Heart right ventricle (tissue), 16 donors: ENCODE measurements around the gene GLIPR2. TPM values are rescaled to one million over a fixed set of nuclear protein-coding genes. Genes with fewer than 3 reads are reported as not detected.
A peak's percentile ranks its signal among the peaks of the same experiment; 100 is the strongest.

Experiments
- ATAC-seq, 8 donors: fragments of 200-7000 bp; cut with Tn5 transposase; one replicate each; pipeline ENCODE4 v1.9.1; 2020; ENCODE audit warnings: mild to moderate bottlenecking in 8 of 8, moderate library complexity in 8 of 8, moderate number of reproducible peaks in 1 of 8
- DNase-seq, 2 donors: peaks; one replicate each; pipeline ENCODE4 v3.0.0-alpha.2; 2020
- H3K27ac ChIP-seq, 10 donors: fragments of 200-600 bp; sonication (generic) in 2 of 10; one replicate each; pipeline versions ENCODE4 v1.5.0 to v1.8.0; 2020 to 2022; ENCODE audit warnings: mild to moderate bottlenecking in 3 of 10
- H3K27me3 ChIP-seq, 7 donors: fragments of 200-600 bp; one replicate each; pipeline ENCODE4 v1.8.0; 2021 to 2022; ENCODE audit warnings: mild to moderate bottlenecking in 2 of 7
- H3K36me3 ChIP-seq, 9 donors: fragments of 200-600 bp; sonication (generic) in 1 of 9; one replicate each; pipeline versions ENCODE4 v1.5.0 to v1.8.0; 2020 to 2022; ENCODE audit warnings: mild to moderate bottlenecking in 2 of 9
- H3K4me1 ChIP-seq, 9 donors: fragments of 200-600 bp; sonication (generic) in 1 of 9; one replicate each; pipeline versions ENCODE4 v1.5.0 to v1.8.0; 2020 to 2022; ENCODE audit warnings: mild to moderate bottlenecking in 4 of 9
- H3K4me3 ChIP-seq, 10 donors: fragments of 200-600 bp; sonication (generic) in 2 of 10; one replicate each; pipeline versions ENCODE4 v1.5.0 to v1.8.0; 2020 to 2022; ENCODE audit warnings: mild to moderate bottlenecking in 7 of 10, moderate library complexity in 2 of 10
- H3K9me3 ChIP-seq, 11 donors: fragments of 200-600 bp in 10 of 11; sonication (generic) in 2 of 11; one replicate each; pipeline versions ENCODE4 v1.5.0 to v1.8.0; 2013 to 2022; ENCODE audit warnings: mild to moderate bottlenecking in 2 of 11, control low read depth in 1 of 11, moderate library complexity in 1 of 11
- WGBS, 2 donors: extraction: QIAGEN DNeasy Blood & Tissue Kit; methylation state at CpG; one replicate each; pipeline ENCODE4 v1.1.7; 2013; ENCODE audit warnings: inconsistent platforms in 1 of 2; 5-methylcytosine and 5-hydroxymethylcytosine counted together
- intact Hi-C, 10 donors: fragments of 100-400 bp; cut with DNase I; formaldehyde crosslinking; loops; one replicate each; pipeline versions ENCODE4 v1.11.1 to v1.14.2; 2022
- polyA plus RNA-seq, 2 donors: library from polyadenylated mRNA; stranded (reverse); fragments of 200-250 nt; gene quantifications; one replicate each; pipeline ENCODE4 v1.2.3, GENCODE V29; 2013
- total RNA-seq, 10 donors: library from RNA; stranded (reverse); fragmentation: NEBNext Ultra II Directional in 3 of 10; extraction: Animal tissue kit (Norgen Biotek cat#: 25700) in 3 of 10; gene quantifications; one replicate each; pipeline versions ENCODE4 v1.2.1 to v1.2.4, GENCODE V29; 2021 to 2023
- TF ChIP-seq, protein P1 (sequence below), 9 donors: fragments of 200-600 bp; sonication (generic) in 2 of 9; IDR thresholded peaks; one replicate each; pipeline versions ENCODE4 v1.5.0 to v1.8.0; 2021 to 2022; ENCODE audit warnings: antibody characterized with exemption in 9 of 9, mild to moderate bottlenecking in 5 of 9, moderate library complexity in 1 of 9
- donor health status: Arrhythmogenic right ventricular cardiomyopathy.
- donor health status: ischemic (EF 13 %, LVEDD 7.1; RV severe dilation, severe dysfunction).
- donor health status: healthy with polysubstance abuse.
- donor health status: DM: no; HTN: yes; CAD: no.
- donor health status: DM: no; HTN: no; CAD: no.
- donor health status: ischemic (EF 25% LVEDD 6.9; RV normal size, moderate dysfunction).
- donor health status: ischemic (EF 25% LVEDD 5.7; RV mildly dilated, moderate dysfunction).
- donor health status: healthy.
- donor health status: DM: yes; HTN: yes; CAD: no.
- donor health status: Ischemic cardiomyopathy.
- donor health status: ischemic (EF 35%, LVEDD 5.7; RV mildly dilated, moderate dysfunction).
- donor health status: nonischemic (EF 11% LVEDD 7.7; RV severe dilation, severe dysfunction).
- donor health status: DM: yes; HTN: yes; CAD: no.
- donor health status: PGD.
- donor health status: ischemic (EF 29% LVEDD 5.4; RV normal size, mild dysfunction).
- donor health status: nonischemic (EF 23%, LVEDD 6.1; RV moderate dilation, normal function).

Gene GLIPR2
- total and polyA plus RNA-seq, 12 donors, result 4.7 to 19.2 (median 7.1) TPM

DNA sequence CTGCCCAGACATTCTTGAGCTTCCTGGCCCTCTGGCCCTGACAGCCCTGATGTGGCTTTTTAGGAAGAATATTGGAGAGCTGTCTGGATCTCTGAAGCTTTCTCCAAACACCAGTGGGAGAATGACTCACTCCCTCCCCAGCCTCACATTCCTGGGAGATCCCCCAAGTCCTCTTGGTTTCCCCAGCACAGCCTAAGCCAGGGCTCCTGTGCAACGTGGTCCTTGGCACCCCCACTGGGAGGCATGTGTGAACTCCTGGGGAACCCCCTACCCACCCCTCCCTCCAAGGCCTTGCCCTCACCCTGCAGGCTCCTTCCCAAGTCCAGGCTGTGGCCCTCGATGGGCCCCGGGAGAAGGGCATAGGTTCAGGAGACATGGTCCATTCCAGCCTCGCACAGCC, 12.7 kb downstream of the GLIPR2 start:
- H3K27ac ChIP-seq, result peak overlapping the region in 6 of 10 donors; percentile 20 to 96 (median 49)
- H3K36me3 ChIP-seq, result peaks cover 0 to 23% (median 0%) of the 10 kb centered on the region in 9 donors
- ATAC-seq (peak in 1 of 8 donors; percentile 6), DNase-seq (no peak)
- H3K9me3 ChIP-seq, result peaks cover 0 to 9% (median 0%) of the 10 kb centered on the region in 11 donors
- no peak overlapping the region for H3K4me3 ChIP-seq
- TF ChIP-seq, protein P1, sequence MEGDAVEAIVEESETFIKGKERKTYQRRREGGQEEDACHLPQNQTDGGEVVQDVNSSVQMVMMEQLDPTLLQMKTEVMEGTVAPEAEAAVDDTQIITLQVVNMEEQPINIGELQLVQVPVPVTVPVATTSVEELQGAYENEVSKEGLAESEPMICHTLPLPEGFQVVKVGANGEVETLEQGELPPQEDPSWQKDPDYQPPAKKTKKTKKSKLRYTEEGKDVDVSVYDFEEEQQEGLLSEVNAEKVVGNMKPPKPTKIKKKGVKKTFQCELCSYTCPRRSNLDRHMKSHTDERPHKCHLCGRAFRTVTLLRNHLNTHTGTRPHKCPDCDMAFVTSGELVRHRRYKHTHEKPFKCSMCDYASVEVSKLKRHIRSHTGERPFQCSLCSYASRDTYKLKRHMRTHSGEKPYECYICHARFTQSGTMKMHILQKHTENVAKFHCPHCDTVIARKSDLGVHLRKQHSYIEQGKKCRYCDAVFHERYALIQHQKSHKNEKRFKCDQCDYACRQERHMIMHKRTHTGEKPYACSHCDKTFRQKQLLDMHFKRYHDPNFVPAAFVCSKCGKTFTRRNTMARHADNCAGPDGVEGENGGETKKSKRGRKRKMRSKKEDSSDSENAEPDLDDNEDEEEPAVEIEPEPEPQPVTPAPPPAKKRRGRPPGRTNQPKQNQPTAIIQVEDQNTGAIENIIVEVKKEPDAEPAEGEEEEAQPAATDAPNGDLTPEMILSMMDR (IDR thresholded peaks at IDR 0.05), result no peak
- H3K4me1 ChIP-seq, result peaks cover 6 to 99% (median 30%) of the 10 kb centered on the region in 9 donors
- H3K27me3 ChIP-seq, result no peaks in the 10 kb centered on the region
- intact Hi-C loops, result no loop called here
- 73 to 78% methylated on average over 4 of the region's 4 CpGs for WGBS, 2 donors

DNA sequence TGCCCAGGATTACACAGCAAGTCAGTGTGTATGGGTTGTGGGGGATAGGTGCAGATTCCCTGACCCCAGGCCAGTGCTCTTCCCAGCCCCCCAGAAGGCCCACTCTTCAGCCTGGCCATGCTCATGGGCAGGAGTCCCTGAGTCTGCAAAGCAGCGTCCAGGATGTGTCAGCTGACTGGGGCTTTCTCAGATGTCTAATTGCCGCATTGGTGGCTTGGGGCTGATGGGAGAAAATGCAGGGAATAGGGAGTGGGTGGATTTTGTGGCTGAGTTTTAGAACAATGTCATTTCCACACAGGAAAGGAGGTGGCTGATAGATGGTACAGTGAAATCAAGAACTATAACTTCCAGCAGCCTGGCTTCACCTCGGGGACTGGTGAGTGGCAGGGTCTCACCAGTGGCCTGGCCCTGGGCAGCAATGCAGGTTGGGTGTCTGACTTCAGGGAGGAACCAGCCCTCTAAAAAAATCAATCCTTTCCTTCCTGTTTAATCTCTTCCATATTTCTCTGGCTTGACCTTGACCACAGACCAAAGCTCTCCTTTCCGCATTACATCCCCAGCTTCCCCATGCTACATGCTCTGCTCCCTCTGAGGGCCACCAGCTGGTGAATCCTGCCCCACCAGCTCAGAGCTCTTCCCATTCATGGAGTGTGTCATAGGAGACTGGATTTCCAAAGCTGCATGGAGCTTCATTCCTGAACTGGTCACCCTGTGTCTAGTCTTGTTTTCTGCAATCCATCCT, 14.2 kb downstream of the GLIPR2 start:
- 65 to 70% methylated on average over 4 of the region's 4 CpGs for WGBS, 2 donors
- intact Hi-C loops, result no loop called here
- Histone ChIP-seq H3K9me3 (peaks cover 0 to 6% (median 0%) of the 10 kb centered on the region in 11 donors), H3K27me3 (no peaks in the 10 kb centered on the region), H3K36me3 (peaks cover 0 to 23% (median 0%) of the 10 kb centered on the region in 9 donors), H3K27ac (peak overlapping the region in 8 of 10 donors; percentile 49 to 96 (median 68)), H3K4me1 (peaks cover 6 to 98% (median 42%) of the 10 kb centered on the region in 9 donors), H3K4me3 (peak overlapping the region in 1 of 10 donors; percentile 33)
- TF ChIP-seq, protein P1 (IDR thresholded peaks at IDR 0.05), result no peak
- DNase-seq (no peak), ATAC-seq (no peak)

DNA sequence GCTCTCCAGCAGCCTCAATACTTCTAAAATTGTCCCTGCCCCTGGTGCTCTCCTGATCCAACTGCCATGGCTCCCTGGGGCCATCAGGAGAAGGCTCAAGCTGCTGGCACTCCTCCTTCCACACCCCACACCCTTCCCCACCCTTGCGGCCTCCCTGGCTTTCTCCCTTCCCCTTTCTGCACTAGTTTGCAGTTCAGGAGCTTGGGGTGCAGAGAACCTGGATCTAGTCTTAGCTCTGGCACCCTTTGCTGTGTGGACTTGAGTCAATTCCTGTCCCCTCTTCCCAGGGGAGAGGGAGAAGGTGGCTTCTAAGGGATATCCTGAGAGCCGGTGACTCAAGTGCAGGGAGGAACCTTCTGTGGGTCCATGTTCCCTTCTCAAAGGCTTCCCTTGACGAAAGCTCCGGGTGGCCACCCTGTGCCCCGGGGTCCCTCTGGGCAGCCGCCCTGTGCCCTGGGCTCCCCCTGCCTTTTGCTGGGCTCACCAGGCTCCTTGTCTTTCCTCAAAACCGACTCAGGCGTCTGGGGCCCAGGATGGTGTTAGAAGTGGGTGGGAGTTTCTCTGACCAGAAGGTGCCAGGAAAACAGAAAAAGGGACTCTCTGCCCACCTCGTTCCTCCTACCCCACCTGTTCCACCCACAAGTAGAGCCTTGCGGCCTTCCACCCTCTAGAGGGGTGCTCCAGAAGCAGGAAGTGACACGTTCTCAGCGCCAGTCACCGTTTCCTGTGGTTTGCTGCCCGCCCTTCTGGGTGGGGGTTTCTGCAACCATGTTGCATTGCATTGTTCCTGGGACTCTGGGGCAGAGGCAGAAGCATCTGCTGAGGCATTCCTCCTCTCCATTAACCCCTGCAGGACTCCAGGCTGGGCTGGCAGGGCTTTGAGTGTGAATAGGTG, 15.0 kb downstream of the GLIPR2 start:
- H3K9me3 ChIP-seq, result peaks cover 0 to 3% (median 0%) of the 10 kb centered on the region in 11 donors
- ATAC-seq, result peak in 7 of 8 donors; percentile 46 to 64 (median 58)
- H3K4me1 ChIP-seq, result peaks cover 6 to 92% (median 42%) of the 10 kb centered on the region in 9 donors
- intact Hi-C loops, result no loop called here
- H3K27ac ChIP-seq, result peak overlapping the region; percentile 6 to 96 (median 62)
- WGBS, 2 donors, result 71 to 87% methylated on average over 14 of the region's 14 CpGs
- TF ChIP-seq, protein P1 (IDR thresholded peaks at IDR 0.05), result no peak
- peaks cover 0 to 28% (median 4%) of the 10 kb centered on the region in 9 donors for H3K36me3 ChIP-seq
- DNase-seq, result peak; percentile 56 to 58
- H3K27me3 ChIP-seq, result no peaks in the 10 kb centered on the region
- H3K4me3 ChIP-seq, result peak overlapping the region in 2 of 10 donors; percentile 11 to 33
